Measurements from ENCODE around the gene CFAP43.
A peak's percentile ranks its signal among the peaks of the same experiment; 100 is the strongest.

The CFAP43 gene

DNA sequence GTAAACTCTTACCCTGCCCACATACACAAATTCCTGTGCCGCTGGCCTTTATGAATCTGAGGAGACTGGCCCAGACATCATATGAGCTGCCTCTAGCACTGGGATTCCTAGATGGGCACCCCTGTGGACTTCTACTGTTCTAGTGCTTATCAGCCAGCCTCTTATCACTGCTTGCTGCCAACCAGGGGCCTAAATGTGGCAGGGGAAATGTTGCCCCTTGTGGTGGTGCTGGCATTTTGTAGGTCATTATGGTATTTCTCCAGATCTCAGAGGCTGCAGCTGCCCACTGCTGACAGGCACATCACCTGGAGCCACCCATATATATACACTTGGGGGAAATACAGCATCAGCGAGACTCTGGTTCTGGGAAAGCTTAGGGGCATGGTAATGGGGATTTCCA is 104.8 kb downstream of the CFAP43 start:
- DNase-seq, result no peak

- DNase-seq, result no peak
Observed at GRCh38 chr10:104123397-104123796, 108.8 kb downstream of the CFAP43 start.

DNA sequence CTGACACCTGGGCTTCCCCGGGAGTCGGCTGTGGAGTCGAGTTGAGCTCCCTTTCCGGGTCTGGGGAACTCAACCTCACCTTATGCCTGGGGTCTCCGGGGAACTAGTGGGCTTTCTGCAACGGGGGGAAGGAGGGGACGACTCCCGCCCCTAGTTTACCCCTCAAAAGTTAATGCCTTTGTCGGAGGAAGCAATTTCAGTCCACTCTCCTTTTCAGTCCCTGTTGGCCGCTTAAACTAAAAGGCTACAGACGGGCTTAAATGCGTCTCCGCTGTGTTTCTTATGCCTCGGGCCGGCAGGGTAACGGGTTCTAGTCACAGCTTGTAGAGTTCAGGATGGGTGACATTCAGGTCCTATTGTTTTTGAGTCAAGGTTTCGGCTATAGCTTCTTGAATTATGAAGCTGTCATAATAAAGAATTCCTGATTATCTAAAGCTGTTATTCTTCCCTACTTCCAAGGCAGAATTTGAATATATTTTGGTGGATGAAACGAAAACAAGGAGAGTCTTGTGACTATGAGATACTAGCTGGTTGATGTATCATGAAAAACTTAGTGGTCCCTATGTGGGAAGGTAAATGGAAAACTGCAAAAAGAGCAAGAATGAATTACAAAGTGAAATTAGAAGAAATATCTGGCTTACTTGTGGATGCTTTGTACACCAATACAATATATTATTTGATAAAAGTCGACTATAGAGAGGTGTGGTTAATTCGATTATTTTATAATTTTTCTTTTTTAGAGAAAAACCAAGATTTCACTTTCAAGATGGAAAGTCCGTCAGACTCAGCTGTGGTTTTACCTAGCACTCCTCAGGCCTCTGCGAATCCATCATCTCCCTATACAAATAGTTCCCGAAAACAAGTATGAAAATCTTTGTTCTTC is 109.7 kb downstream of the CFAP43 start:
- no peak for DNase-seq

DNA sequence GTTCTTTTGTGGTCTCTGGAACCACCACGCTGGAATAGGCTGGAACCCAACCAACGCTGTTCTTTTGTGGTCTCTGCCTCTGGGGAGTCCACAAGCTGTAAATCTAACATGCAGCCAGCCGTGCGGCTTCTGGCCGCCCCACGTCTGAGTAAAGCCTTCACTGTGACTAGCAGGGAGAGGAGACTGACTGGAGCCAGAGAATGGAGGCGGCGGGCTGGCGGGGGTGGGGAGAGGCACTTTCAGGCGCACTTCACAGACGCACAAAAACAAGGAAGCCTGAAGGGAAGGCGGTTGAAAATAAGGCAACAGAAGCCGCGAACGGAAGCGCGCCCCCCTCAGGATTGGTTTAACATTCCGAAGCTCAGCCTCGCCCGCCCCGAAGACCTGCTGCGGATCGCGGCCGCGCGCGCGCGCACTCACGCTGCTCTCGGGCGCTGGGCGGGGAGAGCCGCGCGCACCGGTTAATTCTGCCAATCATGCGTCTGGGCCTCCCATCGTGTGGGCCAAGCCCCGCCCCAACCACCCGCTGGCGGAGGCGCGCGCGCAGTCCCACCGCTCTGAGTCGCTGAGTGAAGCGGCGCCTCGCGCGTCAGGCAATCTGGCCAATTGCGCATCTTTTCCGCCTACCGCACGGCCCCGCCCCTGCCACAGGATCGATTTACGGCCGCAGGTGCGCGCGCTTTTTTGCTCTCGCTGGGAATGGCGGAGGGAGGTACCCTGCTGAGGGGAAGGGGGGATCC is 110.5 kb downstream of the CFAP43 start, which contains the start of gene SFR1:
TSS of gene SFR1 (plus strand) at position 687 of the 740 bp plus-strand sequence. CDS start at position 700, 13 bp downstream.
- DNase-seq, result peak; percentile 97

DNA sequence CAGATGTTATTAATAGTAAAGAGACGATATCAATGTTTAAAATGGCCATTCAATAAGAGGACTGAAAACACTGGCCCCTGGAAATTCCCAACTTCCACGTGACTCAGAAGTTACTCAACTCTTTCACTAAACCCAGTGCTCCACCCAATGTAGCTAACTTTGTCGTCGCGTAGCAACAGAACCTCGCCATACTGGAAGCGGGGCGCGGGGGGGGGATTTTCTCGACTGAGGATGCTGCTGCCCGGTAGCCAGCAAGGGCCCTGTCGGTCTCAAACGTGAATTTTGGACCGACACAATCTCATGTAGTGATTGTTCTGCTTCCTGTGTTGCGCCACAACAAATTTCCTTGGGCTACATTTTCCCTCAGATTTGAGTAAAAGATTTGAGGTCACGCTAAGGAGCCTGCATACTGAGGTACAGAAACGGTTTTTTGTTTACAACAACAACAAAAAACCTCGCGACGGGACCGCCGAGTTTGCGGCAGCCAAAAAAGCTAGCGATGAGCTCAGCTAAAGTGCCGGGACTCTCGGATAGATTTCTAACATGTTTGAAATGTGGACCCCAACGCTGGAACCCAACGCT is 111.2 kb downstream of the CFAP43 start:
- peak; percentile 66 for DNase-seq

GRCh38 chr10:104120512-104120902 is 111.7 kb downstream of the CFAP43 start:
- DNase-seq, result no peak

- DNase-seq, result no peak
Observed at GRCh38 chr10:104119996-104120395, 112.2 kb downstream of the CFAP43 start.

DNA sequence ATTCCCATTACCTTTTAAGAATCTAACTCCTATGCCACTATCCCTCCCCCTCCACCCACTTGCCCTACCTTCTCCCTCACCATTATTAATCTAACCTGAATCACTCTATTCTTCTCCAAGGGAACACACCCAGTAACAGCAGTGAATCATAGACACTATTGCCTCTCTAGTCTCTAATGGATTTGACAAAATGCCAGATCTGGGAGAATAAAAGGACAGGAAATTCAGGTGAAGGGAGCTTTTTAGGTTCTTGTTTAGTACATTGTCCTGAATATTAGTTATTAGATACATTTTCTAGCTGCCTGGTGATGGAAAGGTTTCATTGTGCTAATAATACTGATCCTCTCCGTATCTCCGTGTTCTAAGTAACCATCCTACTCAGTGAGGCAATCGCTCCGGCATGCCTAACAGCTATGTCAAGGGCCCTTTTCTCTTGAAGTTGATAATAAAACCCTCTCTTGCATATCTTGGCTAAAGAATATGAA is 114.3 kb downstream of the CFAP43 start:
- DNase-seq, result peak; percentile 22

- no peak for DNase-seq
Observed at GRCh38 chr10:104113376-104113956, 118.7 kb downstream of the CFAP43 start.

- DNase-seq, result no peak
Observed at GRCh38 chr10:104109908-104110662, 122.1 kb downstream of the CFAP43 start.

DNA sequence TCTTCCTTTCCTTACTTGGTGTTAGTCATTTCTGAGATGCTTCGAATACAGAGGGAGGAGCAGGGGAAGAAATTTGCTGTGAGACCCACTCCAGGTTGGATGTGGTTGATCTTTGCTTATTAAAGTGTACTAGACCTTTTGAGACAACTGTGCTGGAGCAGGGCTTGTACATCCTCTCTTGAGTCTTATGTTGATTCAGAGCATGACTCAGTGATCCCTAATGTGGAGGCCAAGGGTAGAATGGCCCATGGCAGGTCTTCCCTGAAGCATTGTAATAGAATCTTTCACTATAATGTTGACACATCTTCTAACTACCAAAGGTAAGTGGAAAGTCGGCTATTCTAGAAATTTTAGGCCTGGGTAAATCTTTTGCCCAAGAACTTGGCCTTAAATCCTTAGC is 127.2 kb downstream of the CFAP43 start:
- DNase-seq, result no peak

DNA sequence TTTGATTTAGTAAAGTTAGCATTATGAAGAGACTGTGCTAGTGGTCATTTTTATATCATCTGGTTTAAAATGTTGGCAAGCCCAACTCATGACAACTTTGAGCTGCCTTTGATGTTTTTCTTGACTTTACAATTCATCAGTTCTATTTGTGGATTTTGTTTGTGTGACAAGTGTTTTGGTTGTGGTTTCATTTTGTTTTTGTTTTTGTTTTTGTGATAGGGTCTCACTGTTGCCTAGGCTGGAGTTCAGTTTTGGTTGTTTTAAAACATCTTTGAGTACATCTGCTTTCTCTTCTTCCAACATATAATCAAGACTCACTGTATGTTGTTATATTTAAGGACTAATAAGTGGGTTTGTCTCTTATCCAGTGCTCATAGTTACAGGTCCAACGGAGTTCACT is 127.7 kb downstream of the CFAP43 start:
- DNase-seq, result no peak

DNA sequence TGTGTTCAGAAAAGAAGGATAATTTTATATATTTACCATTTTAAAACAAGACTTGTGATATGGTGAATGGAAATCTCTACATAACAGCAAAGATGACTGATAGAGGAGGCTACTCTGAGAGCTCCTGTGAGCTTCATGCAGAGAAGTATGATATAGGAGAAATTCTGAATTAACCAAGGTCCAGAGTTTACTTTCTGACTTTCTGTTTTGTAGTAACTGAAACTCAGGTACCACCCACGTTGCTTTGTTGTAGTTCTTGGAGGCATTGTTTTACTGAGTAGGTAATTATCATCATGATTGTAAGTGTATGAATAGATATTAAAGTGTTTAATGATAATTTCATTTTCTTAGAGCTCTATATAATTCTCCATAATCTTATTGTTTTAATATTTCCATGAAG is 128.2 kb downstream of the CFAP43 start:
- no peak for DNase-seq

DNA sequence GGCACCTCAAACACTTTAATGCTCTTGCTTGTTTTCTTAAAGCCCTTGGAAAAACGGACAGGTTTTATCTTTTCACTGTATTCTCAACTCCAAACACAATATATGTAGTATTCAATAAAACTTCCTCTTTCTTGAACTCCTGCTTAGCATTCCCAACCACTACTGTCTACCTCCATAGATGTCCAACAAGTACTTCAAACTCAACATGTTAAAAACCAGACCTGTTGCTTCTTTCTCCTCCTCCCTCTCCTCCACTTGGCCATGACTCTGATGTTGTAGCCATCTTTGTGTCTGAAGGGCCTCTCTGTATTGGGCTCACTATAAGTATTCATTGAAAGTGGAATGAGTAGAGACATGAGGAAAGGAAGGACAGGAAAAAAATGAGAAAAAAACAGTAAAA is 130.3 kb downstream of the CFAP43 start:
- DNase-seq, result no peak

DNA sequence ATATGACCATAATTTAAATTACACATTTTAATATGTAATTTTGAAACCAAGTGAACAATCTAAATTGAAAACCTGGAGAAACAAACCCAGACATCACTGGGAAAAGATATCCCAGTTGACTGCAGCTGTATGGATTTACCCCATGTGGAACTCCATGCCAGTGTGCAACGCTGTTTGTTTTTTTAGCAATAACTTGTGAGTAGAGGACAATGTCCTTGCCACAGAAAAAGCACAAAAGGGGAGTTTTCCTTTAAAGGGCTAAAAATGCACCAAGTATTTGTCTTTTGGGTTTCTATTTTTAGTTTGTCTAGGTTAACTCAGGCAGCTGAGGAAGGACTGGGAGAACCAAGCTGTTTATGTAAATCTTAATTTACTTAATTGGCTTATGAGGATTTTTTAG is 131.4 kb downstream of the CFAP43 start:
- no peak for DNase-seq

GRCh38 chr10:104099941-104100340 is 132.2 kb downstream of the CFAP43 start:
- DNase-seq, result no peak

- DNase-seq, result no peak
Observed at GRCh38 chr10:104099269-104099668, 132.9 kb downstream of the CFAP43 start.

- DNase-seq, result no peak
Observed at GRCh38 chr10:104098358-104098925, 133.7 kb downstream of the CFAP43 start.

DNA sequence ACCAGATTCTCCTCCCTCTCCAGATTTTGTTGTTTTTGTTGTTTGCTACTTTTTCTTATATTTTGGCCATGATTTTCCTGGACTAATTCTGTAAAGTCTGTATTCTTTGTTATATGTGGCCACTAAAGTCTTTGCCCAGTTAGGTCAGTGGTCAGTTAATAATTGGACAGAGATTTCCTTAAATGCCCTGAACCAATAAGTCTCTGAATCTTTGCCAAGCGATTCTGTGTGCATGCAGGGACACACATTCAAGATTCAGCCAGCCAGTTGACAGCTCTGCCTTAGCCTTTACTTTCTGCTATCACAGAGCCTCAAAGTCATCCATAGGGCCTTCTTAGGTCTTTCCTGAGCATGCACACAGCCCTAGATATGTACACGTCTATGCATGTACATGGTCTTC is 135.5 kb downstream of the CFAP43 start:
- no peak for DNase-seq

- DNase-seq, result no peak
Observed at GRCh38 chr10:104092749-104093148, 139.4 kb downstream of the CFAP43 start.

DNA sequence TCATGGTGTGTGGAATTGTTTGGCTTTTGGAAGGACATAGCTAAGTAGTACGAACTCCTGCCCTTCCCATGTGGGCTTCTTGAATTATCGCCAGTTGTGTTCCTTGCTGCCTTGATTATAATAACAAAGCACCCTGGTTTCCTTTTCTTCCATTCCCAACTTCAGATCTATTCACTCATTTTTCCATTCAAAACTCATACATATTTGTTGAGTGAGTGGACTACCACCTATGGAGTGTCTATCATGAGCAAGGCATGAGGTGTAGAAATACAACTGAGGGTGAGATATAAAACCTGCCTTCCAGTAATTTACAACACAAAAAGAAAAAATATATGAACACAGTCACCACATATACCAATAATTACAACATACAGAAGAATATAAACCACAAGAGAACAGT is 141.6 kb downstream of the CFAP43 start:
- DNase-seq, result no peak

GRCh38 chr10:104089621-104090020 is 142.5 kb downstream of the CFAP43 start:
- DNase-seq, result no peak

All from NCI-H1048 (cell line).